ENCODE measurements around the gene COG5.

COG5 gene

DNA sequence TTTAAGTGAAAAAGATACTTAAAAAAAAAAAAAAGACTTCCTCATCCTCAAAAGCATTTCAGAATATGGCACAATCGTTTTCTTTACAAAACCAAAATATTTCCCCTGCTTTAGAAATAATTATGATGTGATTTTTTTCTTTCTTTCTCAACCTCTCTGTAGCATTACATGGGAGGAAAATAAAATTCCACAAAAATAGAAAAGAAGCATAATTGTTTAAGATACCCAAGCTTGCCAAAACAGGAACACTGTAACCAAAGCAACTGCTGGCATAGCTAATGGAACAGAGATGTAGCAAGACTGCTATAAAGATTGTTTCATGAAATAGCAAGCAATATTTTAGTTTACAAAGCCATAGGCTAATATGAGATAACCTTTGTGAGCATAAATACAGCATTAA lies 169.4 kb downstream of the COG5 start:
- DNase-seq (ENCODE audit: low read depth): peak; percentile 6

DNA sequence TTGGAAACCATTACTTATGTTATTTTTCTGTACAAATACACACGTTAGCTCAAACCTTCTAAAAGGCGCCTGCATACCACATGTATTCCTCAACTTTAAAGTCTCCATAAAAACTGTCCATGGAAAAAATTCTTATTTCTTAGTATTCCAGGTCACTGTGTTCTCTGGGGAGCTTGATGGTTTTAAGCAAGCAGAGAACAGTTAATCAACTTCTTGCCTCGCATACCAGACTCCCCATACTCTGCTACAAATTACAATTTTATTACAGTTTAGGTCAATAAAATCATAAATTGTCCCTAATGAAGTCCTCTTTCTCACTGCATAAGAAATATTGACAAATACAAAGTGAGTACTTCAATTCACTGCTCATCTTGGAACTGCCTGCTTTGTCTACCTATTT lies 170.9 kb downstream of the COG5 start:
- DNase-seq (ENCODE audit: low read depth): no peak

DNA sequence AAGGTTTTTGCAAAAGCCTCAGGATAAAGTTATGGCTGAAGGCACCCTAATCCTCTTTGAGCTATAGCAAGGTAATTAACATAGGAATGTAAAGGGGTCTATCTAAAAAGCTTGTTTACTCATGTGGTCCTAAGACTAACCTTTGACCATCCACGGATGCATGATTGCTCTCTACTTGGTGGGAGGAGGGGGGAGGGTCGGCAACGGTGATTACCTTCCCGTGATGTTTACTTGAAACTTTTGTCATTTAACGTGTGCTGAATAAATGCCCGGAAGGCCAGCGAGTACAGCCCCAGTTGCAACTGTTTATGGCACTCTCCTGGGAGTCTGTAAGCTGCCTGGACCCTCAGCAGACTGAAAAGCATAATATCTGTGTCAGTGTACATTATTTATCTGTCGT lies 172.8 kb downstream of the COG5 start:
- DNase-seq (ENCODE audit: low read depth): no peak

DNA sequence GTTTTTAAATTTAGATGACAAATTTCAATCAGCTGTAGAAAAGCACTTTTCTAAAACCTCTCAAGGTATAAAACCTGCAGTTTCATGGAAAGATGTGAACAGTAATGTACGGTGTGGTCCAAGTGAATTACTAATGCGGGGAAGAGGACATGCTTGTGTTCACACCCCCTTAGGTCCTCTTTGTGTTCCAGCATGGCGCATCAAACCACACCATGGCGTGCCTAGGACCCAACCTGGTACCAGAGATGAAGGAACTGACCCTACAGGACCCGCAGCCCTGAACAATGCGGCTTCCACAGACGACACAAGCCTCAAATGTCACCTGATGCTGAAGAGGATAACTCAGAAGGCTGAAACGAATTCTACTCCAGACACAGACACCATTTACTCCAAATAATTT lies 175.1 kb downstream of the COG5 start:
- DNase-seq (ENCODE audit: low read depth): no peak

GRCh38 chr7:107387573-107388219 lies 176.0 kb downstream of the COG5 start:
- peak; percentile 57 for DNase-seq (ENCODE audit: low read depth)

DNA sequence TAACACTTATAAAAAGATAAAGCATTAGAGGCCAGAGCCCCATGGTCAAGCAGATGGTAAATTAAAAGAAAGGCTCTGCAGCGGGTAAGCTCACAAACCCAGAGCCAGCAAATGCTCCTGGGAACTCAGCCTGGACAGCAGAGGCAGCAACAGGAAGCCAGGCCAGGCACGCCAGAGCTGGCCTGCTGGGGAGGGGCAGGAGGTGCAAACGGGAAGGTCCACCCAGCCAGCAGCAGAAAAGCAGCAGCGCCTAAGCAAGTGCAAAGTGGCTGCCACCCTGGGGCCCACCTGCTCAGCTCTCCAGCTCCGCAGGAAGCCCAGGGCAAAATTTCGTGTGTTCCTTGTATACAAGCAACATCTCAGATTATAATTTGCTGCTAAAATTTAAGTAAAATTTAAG lies 176.6 kb downstream of the COG5 start:
- DNase-seq (ENCODE audit: low read depth): peak; percentile 13

GRCh38 chr7:107386548-107387102 lies 177.1 kb downstream of the COG5 start:
- DNase-seq (ENCODE audit: low read depth): no peak

DNA sequence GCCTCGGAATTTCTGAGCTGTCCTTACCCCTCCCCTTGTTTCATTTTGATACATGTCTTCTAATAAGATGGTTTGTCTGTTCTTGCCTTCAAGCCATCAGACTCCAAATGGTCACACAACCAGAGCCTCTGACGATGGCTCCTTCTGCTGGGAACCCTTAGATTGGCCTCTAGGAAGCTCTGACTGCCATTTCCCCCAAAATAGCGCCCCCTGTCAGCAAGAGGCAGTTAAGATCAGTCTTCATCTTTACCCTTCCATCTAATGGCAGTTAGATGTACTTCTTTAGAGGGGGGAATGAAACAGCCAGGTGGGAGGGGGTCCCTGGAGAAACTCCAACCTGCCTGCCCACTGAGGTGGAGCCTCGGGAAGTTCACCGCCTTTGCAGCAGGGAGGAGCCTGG lies 179.7 kb downstream of the COG5 start:
- DNase-seq (ENCODE audit: low read depth): no peak

DNA sequence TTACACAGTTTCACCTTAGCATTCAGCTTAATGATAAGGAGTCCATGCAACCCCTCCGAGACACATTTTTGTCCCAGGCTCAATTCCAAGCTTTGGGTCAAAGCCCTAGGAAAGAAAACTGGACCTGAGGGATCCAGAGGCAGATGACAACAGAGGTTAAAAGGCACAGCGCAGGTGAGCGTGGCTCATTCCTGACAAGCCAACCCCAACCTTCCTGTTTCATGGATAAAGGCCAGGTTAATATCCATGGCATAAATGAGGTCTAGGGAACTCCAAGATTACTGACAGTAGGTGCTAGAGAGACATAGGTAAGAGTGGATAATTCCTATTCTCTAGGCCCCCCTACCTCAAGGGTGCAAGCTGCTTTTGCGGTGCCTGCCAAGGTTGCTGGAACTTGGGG lies 180.5 kb downstream of the COG5 start:
- no peak for DNase-seq (ENCODE audit: low read depth)

DNA sequence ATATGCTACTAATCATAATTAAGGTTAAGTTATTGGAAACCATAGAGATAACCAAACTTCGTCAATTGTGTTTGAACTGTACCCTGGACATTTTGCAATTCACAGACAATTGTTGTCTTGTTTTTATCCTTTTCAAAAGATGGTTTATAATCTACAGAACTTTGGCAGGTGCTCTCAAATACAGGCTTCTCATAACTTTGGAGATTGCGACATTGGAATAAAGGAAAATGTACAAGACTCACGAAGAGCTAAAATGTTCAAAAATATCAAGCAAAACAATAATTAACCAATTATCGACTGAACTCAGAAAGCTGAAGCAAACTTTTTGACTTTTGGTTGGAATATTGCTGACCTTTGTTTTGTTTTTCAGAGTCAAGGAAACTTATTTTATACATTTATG lies 182.3 kb downstream of the COG5 start:
- no peak for DNase-seq (ENCODE audit: low read depth)

DNA sequence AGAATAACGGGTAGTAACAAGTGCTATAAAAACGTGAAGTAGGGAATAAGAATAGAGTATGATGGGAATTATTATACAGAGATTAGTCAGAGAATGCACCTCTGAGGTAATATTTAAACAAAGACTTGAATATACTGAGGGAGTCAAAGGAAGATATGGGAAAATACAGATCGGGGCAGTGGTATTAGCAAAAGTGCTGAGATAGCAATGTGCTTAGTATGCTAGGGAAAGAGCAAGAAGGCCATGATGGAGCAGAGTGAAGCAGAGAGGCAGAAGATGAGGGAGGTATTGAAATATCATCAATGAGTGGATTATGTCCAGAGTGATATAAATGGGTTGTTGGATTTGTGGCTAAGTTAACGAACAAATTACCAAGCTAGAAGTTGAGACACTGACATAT lies 190.4 kb downstream of the COG5 start:
- DNase-seq (ENCODE audit: low read depth): no peak

DNA sequence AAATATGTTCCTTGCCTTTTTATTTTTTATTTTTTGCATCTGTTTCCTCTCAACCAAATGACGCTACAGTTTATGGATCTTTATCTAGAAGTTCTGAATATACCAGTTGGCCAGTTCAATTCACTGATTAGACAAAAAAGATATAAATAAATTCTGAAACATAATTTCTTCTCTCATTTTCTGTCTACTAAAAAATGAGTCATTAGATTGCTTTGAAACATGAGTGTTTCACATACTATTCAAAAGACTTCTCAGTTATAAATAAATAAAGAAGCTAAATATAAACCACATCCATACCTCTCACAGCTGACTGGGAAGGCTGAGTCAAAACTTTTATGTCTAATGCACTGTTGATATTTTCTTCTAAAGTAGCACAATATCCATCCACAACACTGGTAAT lies 191.4 kb downstream of the COG5 start:
- DNase-seq (ENCODE audit: low read depth): no peak

DNA sequence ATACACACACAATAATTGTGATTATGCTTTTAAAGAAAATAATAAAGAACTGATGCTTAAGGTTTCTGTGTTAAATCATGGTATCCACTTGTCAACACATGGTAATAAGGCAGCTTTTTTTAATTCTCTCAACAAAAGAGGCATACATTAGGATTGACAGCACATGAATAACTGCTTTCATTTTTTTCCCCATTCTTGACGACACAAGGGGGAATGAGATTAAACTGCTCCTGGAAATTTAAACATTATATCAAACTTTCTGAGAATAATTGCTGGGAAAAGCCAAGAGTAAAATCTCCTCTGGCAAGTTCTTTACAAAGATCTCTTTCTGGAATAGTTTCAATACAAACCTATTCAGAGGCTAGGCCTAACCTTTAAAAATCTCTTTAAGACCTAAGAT lies 192.9 kb downstream of the COG5 start:
- no peak for DNase-seq (ENCODE audit: low read depth)

- no peak for DNase-seq (ENCODE audit: low read depth)
Measured at GRCh38 chr7:107364787-107365186, 198.9 kb downstream of the COG5 start.

GRCh38 chr7:107359520-107360316 lies 204.0 kb downstream of the COG5 start:
- DNase-seq (ENCODE audit: low read depth): no peak

DNA sequence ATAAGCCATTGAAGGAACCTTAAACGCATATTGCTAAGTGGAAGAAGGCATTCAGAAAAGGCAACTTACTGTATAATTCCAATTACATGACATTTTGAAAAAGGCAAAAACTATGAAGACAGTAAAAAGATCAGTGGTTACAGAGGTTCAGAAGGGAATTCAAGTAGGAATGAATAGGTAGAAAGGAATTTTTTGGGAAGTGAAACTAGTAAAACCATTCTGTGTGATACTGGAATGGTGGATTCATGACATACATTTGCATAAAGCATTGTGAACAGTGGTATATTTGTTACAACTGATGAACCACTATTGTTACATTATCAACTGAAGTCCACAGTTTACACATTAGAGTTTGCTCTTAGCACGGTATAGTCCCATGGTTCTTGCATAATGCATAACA lies 208.1 kb downstream of the COG5 start:
- DNase-seq (ENCODE audit: low read depth): no peak

DNA sequence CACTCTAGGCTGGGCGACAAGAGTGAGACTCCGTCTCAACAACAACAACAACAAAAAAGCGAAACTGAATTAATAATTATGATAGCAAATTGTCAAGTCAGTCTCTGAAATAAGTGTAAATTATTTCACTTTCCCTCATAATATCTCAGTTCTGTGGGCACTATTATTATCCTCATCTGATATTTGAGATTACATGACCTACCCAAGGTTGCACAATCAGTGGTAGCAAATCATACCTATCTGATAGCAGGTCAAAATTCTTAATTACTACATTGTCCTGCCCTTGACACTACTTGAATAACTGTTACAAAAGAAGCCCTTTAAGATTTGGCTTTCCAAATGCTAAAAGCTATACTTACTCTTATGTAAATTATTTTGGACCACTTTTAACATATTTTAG lies 209.1 kb downstream of the COG5 start:
- no peak for DNase-seq (ENCODE audit: low read depth)

DNA sequence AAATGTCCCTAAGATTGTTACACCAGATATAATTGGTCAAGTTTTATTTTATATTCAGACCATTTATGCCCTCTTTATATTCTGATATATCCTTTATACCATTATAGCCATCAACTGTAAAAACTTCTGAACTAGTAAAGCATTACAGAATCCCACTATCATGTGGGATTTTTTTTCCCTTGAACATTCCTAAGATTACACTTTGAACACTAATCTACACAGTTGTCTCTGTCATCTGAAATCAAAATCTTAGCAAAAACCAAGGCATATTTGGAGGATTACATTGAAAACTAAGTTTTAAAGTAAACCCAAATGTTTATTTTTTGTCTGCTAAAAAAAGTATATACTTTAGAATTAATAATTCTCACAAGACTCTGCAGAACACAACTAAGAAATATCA lies 210.0 kb downstream of the COG5 start:
- DNase-seq (ENCODE audit: low read depth): no peak

- no peak for DNase-seq (ENCODE audit: low read depth)
Measured at GRCh38 chr7:107345898-107346297, 217.8 kb downstream of the COG5 start.

DNA sequence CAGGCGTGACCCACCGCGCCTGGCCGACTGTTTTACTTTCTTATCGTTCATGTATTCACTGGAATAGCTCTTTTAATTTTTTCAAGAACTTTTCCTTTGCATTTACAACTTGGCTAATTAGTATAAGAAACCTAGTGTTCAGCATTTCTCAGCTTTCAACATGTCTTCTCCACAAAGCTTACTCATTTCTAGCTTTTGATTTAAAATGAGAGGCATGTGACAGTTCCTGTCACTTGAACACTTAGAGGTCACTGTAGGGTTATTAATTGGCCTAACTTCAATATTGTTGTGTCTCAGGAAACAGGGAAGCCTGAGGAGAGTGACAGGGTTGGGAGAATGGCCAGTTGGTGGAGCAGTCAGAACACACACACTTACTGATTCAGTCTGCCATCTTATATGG lies 218.9 kb downstream of the COG5 start:
- DNase-seq (ENCODE audit: low read depth): no peak

DNA sequence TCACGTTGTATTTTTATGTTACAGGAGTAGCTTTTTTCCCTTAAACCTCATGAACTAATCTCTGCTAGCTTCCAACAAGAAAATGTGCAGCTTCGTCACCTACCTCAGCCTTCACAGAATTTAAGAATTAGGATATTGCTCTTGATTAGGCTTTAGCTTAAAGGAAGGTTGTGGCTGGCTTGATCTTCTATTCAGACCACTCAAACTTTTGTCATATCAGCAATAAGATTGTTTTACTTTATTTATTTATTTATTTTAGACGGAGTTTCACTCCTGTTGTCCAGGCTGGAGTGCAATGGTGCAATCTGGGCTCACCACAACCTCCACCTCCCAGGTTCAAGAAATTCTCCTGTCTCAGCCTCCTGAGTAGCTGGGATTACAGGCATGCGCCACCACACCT lies 219.4 kb downstream of the COG5 start:
- no peak for DNase-seq (ENCODE audit: low read depth)

DNA sequence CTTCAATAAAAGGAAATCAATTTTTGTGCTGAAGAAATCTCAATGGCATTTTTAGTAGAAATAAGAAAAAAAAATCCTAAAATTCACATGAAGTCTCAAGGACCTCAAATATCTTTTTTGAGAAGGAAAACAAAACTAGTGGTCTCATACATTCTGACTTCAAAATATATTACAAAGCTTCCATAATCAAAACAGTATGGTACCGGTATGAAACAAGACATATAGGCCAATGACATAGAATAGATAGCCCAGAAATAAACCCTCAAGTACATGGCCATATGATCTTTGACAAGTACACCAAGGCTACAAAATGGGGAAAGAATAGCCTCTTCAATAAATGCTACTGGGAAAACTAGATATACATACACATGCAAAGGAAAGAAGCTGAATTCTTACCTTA lies 225.6 kb downstream of the COG5 start:
- DNase-seq (ENCODE audit: low read depth): no peak

GRCh38 chr7:107332488-107333269 lies 231.0 kb downstream of the COG5 start:
- no peak for DNase-seq (ENCODE audit: low read depth)

Measured in fibroblast of the conjunctiva (primary cell).